GM19023 (cell line): Measurements from ENCODE around the gene SLC4A8.
"Not testable (repeated sequence)": the region's sequence is repeated elsewhere in the genome, so short reads cannot be mapped to it uniquely, and the experiment has no call there.

Source experiments
- ATAC-seq: cut with Tn5 transposase; IDR thresholded peaks from one replicate; pipeline ENCODE4 v1.9.1; 2021; ENCODE audit warnings: mild to moderate bottlenecking, moderate library complexity; ENCODE audit not compliant: unreplicated experiment

Gene SLC4A8

GRCh38 chr12:51424094-51424661, 453 bp upstream of the SLC4A8 start:
- ATAC-seq: no peak

GRCh38 chr12:51428256-51428655, 3.6 kb downstream of the SLC4A8 start:
- no peak for ATAC-seq

- ATAC-seq: no peak
Observed at GRCh38 chr12:51429700-51430099, 5.1 kb downstream of the SLC4A8 start.

GRCh38 chr12:51430196-51430895, 5.7 kb downstream of the SLC4A8 start:
- no peak for ATAC-seq

- ATAC-seq: no peak
Observed at GRCh38 chr12:51432921-51433320, 8.3 kb downstream of the SLC4A8 start.

GRCh38 chr12:51434305-51434704, 9.7 kb downstream of the SLC4A8 start:
- no peak for ATAC-seq

GRCh38 chr12:51437431-51437830, 12.8 kb downstream of the SLC4A8 start:
- ATAC-seq: no peak

GRCh38 chr12:51439330-51439729, 14.7 kb downstream of the SLC4A8 start:
- no peak for ATAC-seq

GRCh38 chr12:51441583-51441982, 17.0 kb downstream of the SLC4A8 start:
- no peak for ATAC-seq

GRCh38 chr12:51442324-51442723, 17.7 kb downstream of the SLC4A8 start:
- ATAC-seq: no peak

- ATAC-seq: no peak
Observed at GRCh38 chr12:51443573-51443972, 18.9 kb downstream of the SLC4A8 start.

GRCh38 chr12:51448618-51449256, 24.1 kb downstream of the SLC4A8 start:
- ATAC-seq: no peak

- no peak for ATAC-seq
Observed at GRCh38 chr12:51449580-51450246, 25.1 kb downstream of the SLC4A8 start.

GRCh38 chr12:51450333-51450732, 25.7 kb downstream of the SLC4A8 start:
- ATAC-seq: no peak

GRCh38 chr12:51450806-51451205, 26.2 kb downstream of the SLC4A8 start:
- no peak for ATAC-seq

GRCh38 chr12:51454016-51454415, 29.4 kb downstream of the SLC4A8 start:
- ATAC-seq: not testable (repeated sequence)

- ATAC-seq: not testable (repeated sequence)
Observed at GRCh38 chr12:51455050-51455449, 30.4 kb downstream of the SLC4A8 start.

GRCh38 chr12:51458635-51459034, 34.0 kb downstream of the SLC4A8 start:
- ATAC-seq: no peak

GRCh38 chr12:51460519-51460918, 35.9 kb downstream of the SLC4A8 start:
- no peak for ATAC-seq

GRCh38 chr12:51465491-51465890, 40.9 kb downstream of the SLC4A8 start:
- no peak for ATAC-seq

- no peak for ATAC-seq
Observed at GRCh38 chr12:51470116-51470515, 45.5 kb downstream of the SLC4A8 start.
